Keratinocyte (primary cell): ENCODE results near the gene BBOF1.

Experiments
- EZH2 ChIP-seq: IDR thresholded peaks from one replicate; pipeline ENCODE4 v1.6.1; 2012; ENCODE audit warnings: inconsistent platforms, mild to moderate bottlenecking, low read length, moderate library complexity
- TF ChIP-seq, protein P1 (sequence below), 3 experiments: IDR thresholded peaks in 1 of 3; conservative IDR thresholded peaks in 1 of 3; optimal IDR thresholded peaks in 1 of 3; 2 replicates in 2 of 3; 3 replicates in 1 of 3; pipeline versions ENCODE3 to v1.5.1; 2011; ENCODE audit warnings: low read length in 3 of 3, mild to moderate bottlenecking in 3 of 3, moderate library complexity in 2 of 3, control low read depth in 1 of 3, inconsistent platforms in 1 of 3; ENCODE audit not compliant: insufficient read depth in 2 of 3; ENCODE audit errors: extremely low read depth in 1 of 3

GRCh38 chr14:74064426-74064825 is 45.3 kb downstream of the BBOF1 start:
- TF ChIP-seq, protein P1, sequence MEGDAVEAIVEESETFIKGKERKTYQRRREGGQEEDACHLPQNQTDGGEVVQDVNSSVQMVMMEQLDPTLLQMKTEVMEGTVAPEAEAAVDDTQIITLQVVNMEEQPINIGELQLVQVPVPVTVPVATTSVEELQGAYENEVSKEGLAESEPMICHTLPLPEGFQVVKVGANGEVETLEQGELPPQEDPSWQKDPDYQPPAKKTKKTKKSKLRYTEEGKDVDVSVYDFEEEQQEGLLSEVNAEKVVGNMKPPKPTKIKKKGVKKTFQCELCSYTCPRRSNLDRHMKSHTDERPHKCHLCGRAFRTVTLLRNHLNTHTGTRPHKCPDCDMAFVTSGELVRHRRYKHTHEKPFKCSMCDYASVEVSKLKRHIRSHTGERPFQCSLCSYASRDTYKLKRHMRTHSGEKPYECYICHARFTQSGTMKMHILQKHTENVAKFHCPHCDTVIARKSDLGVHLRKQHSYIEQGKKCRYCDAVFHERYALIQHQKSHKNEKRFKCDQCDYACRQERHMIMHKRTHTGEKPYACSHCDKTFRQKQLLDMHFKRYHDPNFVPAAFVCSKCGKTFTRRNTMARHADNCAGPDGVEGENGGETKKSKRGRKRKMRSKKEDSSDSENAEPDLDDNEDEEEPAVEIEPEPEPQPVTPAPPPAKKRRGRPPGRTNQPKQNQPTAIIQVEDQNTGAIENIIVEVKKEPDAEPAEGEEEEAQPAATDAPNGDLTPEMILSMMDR (optimal IDR thresholded peaks at IDR 0.05 in 1 of 3, IDR thresholded peaks at IDR 0.05 in 1 of 3, conservative IDR thresholded peaks at IDR 0.05 in 1 of 3; ENCODE audit: extremely low read depth in 1 of 3, insufficient read depth in 2 of 3, low read length in 3 of 3): no peak
- no peak for TF ChIP-seq EZH2
